NCI-H187 (cell line): ENCODE measurements around the gene LRRFIP1.
A peak's percentile ranks its signal among the peaks of the same experiment; 100 is the strongest.

Source experiments
- DNase-seq, 2 experiments: peaks; one replicate each; lab custom pipeline; 2025; lab: John Stamatoyannopoulos, UW

LRRFIP1 gene

GRCh38 chr2:237618449-237618848 lies 8.9 kb upstream of the LRRFIP1 start:
- DNase-seq = no peak

GRCh38 chr2:237623428-237624403 lies 3.7 kb upstream of the LRRFIP1 start:
- DNase-seq = no peak

- DNase-seq = no peak
Measured at GRCh38 chr2:237624565-237624964, 2.8 kb upstream of the LRRFIP1 start.

- DNase-seq = no peak
Measured at GRCh38 chr2:237625216-237625705, 2.1 kb upstream of the LRRFIP1 start.

GRCh38 chr2:237625777-237626176 lies 1.6 kb upstream of the LRRFIP1 start:
- DNase-seq = no peak

- no peak for DNase-seq
Measured at GRCh38 chr2:237626813-237627440, 460 bp upstream of the LRRFIP1 start.

GRCh38 chr2:237628247-237629187 lies 1.1 kb downstream of the LRRFIP1 start:
- no peak for DNase-seq

GRCh38 chr2:237629188-237629534 lies 1.8 kb downstream of the LRRFIP1 start:
- no peak for DNase-seq

- DNase-seq = no peak
Measured at GRCh38 chr2:237629739-237630138, 2.4 kb downstream of the LRRFIP1 start.

- DNase-seq = no peak
Measured at GRCh38 chr2:237630216-237631000, 3.0 kb downstream of the LRRFIP1 start.

- no peak for DNase-seq
Measured at GRCh38 chr2:237631007-237631785, 3.8 kb downstream of the LRRFIP1 start.

GRCh38 chr2:237631801-237632585 lies 4.6 kb downstream of the LRRFIP1 start:
- DNase-seq = no peak

- no peak for DNase-seq
Measured at GRCh38 chr2:237633061-237633561, 5.7 kb downstream of the LRRFIP1 start.

- no peak for DNase-seq
Measured at GRCh38 chr2:237636578-237636977, 9.2 kb downstream of the LRRFIP1 start.

- DNase-seq = no peak
Measured at GRCh38 chr2:237637429-237638135, 10.2 kb downstream of the LRRFIP1 start.

GRCh38 chr2:237638176-237638575 lies 10.8 kb downstream of the LRRFIP1 start:
- DNase-seq = peak; percentile 26 to 75

GRCh38 chr2:237639052-237639835 lies 11.9 kb downstream of the LRRFIP1 start:
- DNase-seq = no peak

GRCh38 chr2:237639836-237640220 lies 12.4 kb downstream of the LRRFIP1 start:
- DNase-seq = no peak
